Raji (cell line): Measurements from ENCODE around the gene NAA40.

Experiments used
- POLR2A ChIP-seq: IDR thresholded peaks from 2 replicates; pipeline ENCODE4 v1.6.1; 2011; ENCODE audit warnings: low read depth, low read length, control low read depth; ENCODE audit not compliant: insufficient read depth

NAA40 gene

GRCh38 chr11:64001484-64002420 is 63.0 kb downstream of the NAA40 start:
- no peak for TF ChIP-seq POLR2A

- TF ChIP-seq POLR2A, result no peak
Measured at GRCh38 chr11:64003807-64004589, 65.2 kb downstream of the NAA40 start.

GRCh38 chr11:64004590-64004984 is 65.8 kb downstream of the NAA40 start:
- no peak for TF ChIP-seq POLR2A

- no peak for TF ChIP-seq POLR2A
Measured at GRCh38 chr11:64005691-64006090, 66.9 kb downstream of the NAA40 start.

GRCh38 chr11:64006398-64006797 is 67.6 kb downstream of the NAA40 start:
- no peak for TF ChIP-seq POLR2A
